Muscle layer of duodenum (tissue), 2 donors: ENCODE results near the gene AIFM2.

Experiments
- H3K27ac ChIP-seq: one replicate; pipeline ENCODE4 v1.7.0; 2013; ENCODE audit warnings: mild to moderate bottlenecking, low read length
- H3K27me3 ChIP-seq: one replicate; pipeline ENCODE4 v1.7.0; 2013; ENCODE audit warnings: low read depth, mild to moderate bottlenecking, control low read depth, low read length
- H3K36me3 ChIP-seq, 2 donors: one replicate each; pipeline ENCODE4 v1.7.0; 2013; ENCODE audit warnings: low read length in 2 of 2, control low read depth in 1 of 2, mild to moderate bottlenecking in 1 of 2; ENCODE audit not compliant: insufficient read depth in 2 of 2, control insufficient read depth in 1 of 2
- H3K4me1 ChIP-seq, 2 donors: one replicate each; pipeline ENCODE4 v1.7.0; 2013; ENCODE audit warnings: low read length in 2 of 2, mild to moderate bottlenecking in 2 of 2, control low read depth in 1 of 2, moderate library complexity in 1 of 2; ENCODE audit not compliant: insufficient read depth in 2 of 2, control insufficient read depth in 1 of 2
- H3K4me3 ChIP-seq, 2 donors: one replicate each; pipeline ENCODE4 v1.7.0; 2013; ENCODE audit warnings: low read length in 2 of 2, low read depth in 1 of 2, mild to moderate bottlenecking in 1 of 2
- H3K9me3 ChIP-seq, 2 donors: one replicate each; pipeline ENCODE4 v1.7.0; 2013; ENCODE audit warnings: low read length in 2 of 2, control low read depth in 1 of 2, mild to moderate bottlenecking in 1 of 2; ENCODE audit not compliant: control insufficient read depth in 1 of 2
- donor health status: healthy.

AIFM2 gene

GRCh38 chr10:70120417-70120816 lies 12.2 kb downstream of the AIFM2 start:
- Histone ChIP-seq H3K9me3 (no peaks in the 10 kb centered on the region), H3K4me3 (no peak overlapping the region), H3K36me3 (peaks cover 24 to 44% of the 10 kb centered on the region in 2 donors), H3K4me1 (no peaks in the 10 kb centered on the region), H3K27ac (no peak overlapping the region), H3K27me3 (no peaks in the 10 kb centered on the region)

- peaks cover 29 to 52% of the 10 kb centered on the region in 2 donors for H3K36me3 ChIP-seq
- H3K4me1 ChIP-seq: no peaks in the 10 kb centered on the region
- H3K9me3 ChIP-seq: no peaks in the 10 kb centered on the region
- no peak overlapping the region for H3K27ac ChIP-seq
- H3K4me3 ChIP-seq: no peak overlapping the region
- H3K27me3 ChIP-seq: no peaks in the 10 kb centered on the region
Observed at GRCh38 chr10:70119623-70120022, 13.0 kb downstream of the AIFM2 start.

GRCh38 chr10:70119197-70119596 lies 13.4 kb downstream of the AIFM2 start:
- Histone ChIP-seq H3K4me3 (no peak overlapping the region), H3K4me1 (no peaks in the 10 kb centered on the region), H3K27me3 (no peaks in the 10 kb centered on the region), H3K27ac (no peak overlapping the region), H3K36me3 (peaks cover 30 to 55% of the 10 kb centered on the region in 2 donors), H3K9me3 (no peaks in the 10 kb centered on the region)

- no peak overlapping the region for H3K27ac ChIP-seq
- no peaks in the 10 kb centered on the region for H3K27me3 ChIP-seq
- H3K4me3 ChIP-seq: no peak overlapping the region
- H3K4me1 ChIP-seq: no peaks in the 10 kb centered on the region
- peaks cover 39 to 58% of the 10 kb centered on the region in 2 donors for H3K36me3 ChIP-seq
- H3K9me3 ChIP-seq: no peaks in the 10 kb centered on the region
Observed at GRCh38 chr10:70118196-70118595, 14.4 kb downstream of the AIFM2 start.

- no peaks in the 10 kb centered on the region for H3K27me3 ChIP-seq
- no peak overlapping the region for H3K4me3 ChIP-seq
- no peaks in the 10 kb centered on the region for H3K9me3 ChIP-seq
- no peak overlapping the region for H3K27ac ChIP-seq
- H3K36me3 ChIP-seq: peaks cover 37 to 59% of the 10 kb centered on the region in 2 donors
- H3K4me1 ChIP-seq: no peaks in the 10 kb centered on the region
Observed at GRCh38 chr10:70117646-70118045, 15.0 kb downstream of the AIFM2 start.

- Histone ChIP-seq H3K27me3 (no peaks in the 10 kb centered on the region), H3K27ac (no peak overlapping the region), H3K4me3 (no peak overlapping the region), H3K36me3 (peaks cover 42 to 74% of the 10 kb centered on the region in 2 donors), H3K4me1 (no peaks in the 10 kb centered on the region), H3K9me3 (no peaks in the 10 kb centered on the region)
Observed at GRCh38 chr10:70115948-70116682, 16.5 kb downstream of the AIFM2 start.

- no peaks in the 10 kb centered on the region for H3K9me3 ChIP-seq
- no peak overlapping the region for H3K4me3 ChIP-seq
- no peak overlapping the region for H3K27ac ChIP-seq
- H3K27me3 ChIP-seq: no peaks in the 10 kb centered on the region
- peaks cover 37 to 73% of the 10 kb centered on the region in 2 donors for H3K36me3 ChIP-seq
- H3K4me1 ChIP-seq: no peaks in the 10 kb centered on the region
Observed at GRCh38 chr10:70114902-70115301, 17.7 kb downstream of the AIFM2 start.

GRCh38 chr10:70112071-70112470 lies 20.6 kb downstream of the AIFM2 start:
- no peak overlapping the region for H3K27ac ChIP-seq
- H3K36me3 ChIP-seq: peaks cover 28 to 54% of the 10 kb centered on the region in 2 donors
- H3K27me3 ChIP-seq: no peaks in the 10 kb centered on the region
- H3K4me3 ChIP-seq: no peak overlapping the region
- no peaks in the 10 kb centered on the region for H3K4me1 ChIP-seq
- H3K9me3 ChIP-seq: no peaks in the 10 kb centered on the region

GRCh38 chr10:70111496-70111895 lies 21.1 kb downstream of the AIFM2 start:
- H3K4me3 ChIP-seq: no peak overlapping the region
- H3K36me3 ChIP-seq: peaks cover 27 to 50% of the 10 kb centered on the region in 2 donors
- H3K4me1 ChIP-seq: no peaks in the 10 kb centered on the region
- H3K27me3 ChIP-seq: no peaks in the 10 kb centered on the region
- no peaks in the 10 kb centered on the region for H3K9me3 ChIP-seq
- no peak overlapping the region for H3K27ac ChIP-seq

GRCh38 chr10:70109064-70109729 lies 23.4 kb downstream of the AIFM2 start:
- no peaks in the 10 kb centered on the region for H3K27me3 ChIP-seq
- no peak overlapping the region for H3K4me3 ChIP-seq
- no peaks in the 10 kb centered on the region for H3K4me1 ChIP-seq
- peaks cover 20 to 44% of the 10 kb centered on the region in 2 donors for H3K36me3 ChIP-seq
- no peaks in the 10 kb centered on the region for H3K9me3 ChIP-seq
- no peak overlapping the region for H3K27ac ChIP-seq

GRCh38 chr10:70106958-70107791 lies 25.4 kb downstream of the AIFM2 start:
- Histone ChIP-seq H3K27me3 (no peaks in the 10 kb centered on the region), H3K36me3 (peaks cover 10 to 24% of the 10 kb centered on the region in 2 donors), H3K4me1 (no peaks in the 10 kb centered on the region), H3K9me3 (no peaks in the 10 kb centered on the region), H3K4me3 (no peak overlapping the region), H3K27ac (no peak overlapping the region)
